ENCODE measurements around the gene NT5C. TPM values are rescaled to one million over a fixed set of nuclear protein-coding genes. Genes with fewer than 3 reads are reported as not detected.
"Not testable (repeated sequence)": the region's sequence is repeated elsewhere in the genome, so short reads cannot be mapped to it uniquely, and the experiment has no call there.

NT5C gene
- total RNA-seq, 1 experiment from 2014 or later = 116 TPM

- TSS peak; percentile 6 for BruUV-seq (replicated peaks)
- no peaks in the 10 kb centered on the region for H3K27me3 ChIP-seq (ENCODE audit: low read length)
- peaks cover 96% of the 10 kb centered on the region for H3K79me2 ChIP-seq (ENCODE audit: low read length)
- no peak overlapping the region for H3K4me3 ChIP-seq (ENCODE audit: low read length)
- no peaks in the 10 kb centered on the region for H3K9me2 ChIP-seq (replicated peaks; ENCODE audit: low read length)
- H3K9ac ChIP-seq (ENCODE audit: low read length) = no peak overlapping the region
- DNase-seq = no peak
- H3K4me1 ChIP-seq (ENCODE audit: insufficient read depth, low read length) = no peaks in the 10 kb centered on the region
- intact Hi-C loops (cut with micrococcal nuclease) = no loop called here
- no peak overlapping the region for H2AFZ ChIP-seq (ENCODE audit: low read length)
- TF ChIP-seq EZH2 (IDR thresholded peaks at IDR 0.05; ENCODE audit: low read length, unreplicated experiment) = no peak
- H4K20me1 ChIP-seq (ENCODE audit: low read length) = peaks cover 16% of the 10 kb centered on the region
- no peak overlapping the region for H3K27ac ChIP-seq (ENCODE audit: low read length)
- no peak overlapping the region for H3K4me2 ChIP-seq (ENCODE audit: low read length)
- peaks cover 70% of the 10 kb centered on the region for H3K36me3 ChIP-seq (ENCODE audit: low read depth, low read length)
- CTCF ChIA-PET = no interaction called here
- no peaks in the 10 kb centered on the region for H3K9me3 ChIP-seq (ENCODE audit: low read length)
- H3F3A ChIP-seq (ENCODE audit: low read length, unreplicated experiment) = peaks cover 7% of the 10 kb centered on the region
- POLR2A ChIA-PET (ENCODE audit: unreplicated experiment) = no interaction called here
- no peak for ATAC-seq
Observed at GRCh38 chr17:75173526-75173925, 42.0 kb upstream of the NT5C start.

- Histone ChIP-seq H3K27me3 (ENCODE audit: low read length) (no peaks in the 10 kb centered on the region), H3F3A (ENCODE audit: low read length, unreplicated experiment) (no peaks in the 10 kb centered on the region), H4K20me1 (ENCODE audit: low read length) (peaks cover 3% of the 10 kb centered on the region), H3K4me3 (ENCODE audit: low read length) (no peak overlapping the region), H3K9me3 (ENCODE audit: low read length) (no peaks in the 10 kb centered on the region), H3K79me2 (ENCODE audit: low read length) (peaks cover 63% of the 10 kb centered on the region), H2AFZ (ENCODE audit: low read length) (no peak overlapping the region), H3K4me1 (ENCODE audit: insufficient read depth, low read length) (no peaks in the 10 kb centered on the region), H3K9ac (ENCODE audit: low read length) (no peak overlapping the region), H3K27ac (ENCODE audit: low read length) (no peak overlapping the region), H3K9me2 (replicated peaks; ENCODE audit: low read length) (no peaks in the 10 kb centered on the region), H3K4me2 (ENCODE audit: low read length) (no peak overlapping the region), H3K36me3 (ENCODE audit: low read depth, low read length) (peaks cover 60% of the 10 kb centered on the region)
- no TSS peak for BruUV-seq (replicated peaks)
- TF ChIP-seq CTCF (conservative IDR thresholded peaks at IDR 0.05; ENCODE audit: low read depth, low read length) (no peak), EZH2phosphoT487 (IDR thresholded peaks at IDR 0.05; ENCODE audit: borderline replicate concordance, low read length) (no peak), EZH2 (IDR thresholded peaks at IDR 0.05; ENCODE audit: low read length, unreplicated experiment) (no peak)
- ChIA-PET POLR2A (ENCODE audit: unreplicated experiment) (no interaction called here), CTCF (no interaction called here)
- DNase-seq (no peak), ATAC-seq (no peak)
- intact Hi-C loops (cut with micrococcal nuclease) = no loop called here
Observed at GRCh38 chr17:75168998-75169397, 37.5 kb upstream of the NT5C start.

GRCh38 chr17:75164606-75165005 lies 33.1 kb upstream of the NT5C start:
- peaks cover 31% of the 10 kb centered on the region for H3K36me3 ChIP-seq (ENCODE audit: low read depth, low read length)
- peaks cover 23% of the 10 kb centered on the region for H3K79me2 ChIP-seq (ENCODE audit: low read length)
- H3K4me1 ChIP-seq (ENCODE audit: insufficient read depth, low read length) = peaks cover 12% of the 10 kb centered on the region
- H3K9ac ChIP-seq (ENCODE audit: low read length); H3K9me2 ChIP-seq (replicated peaks; ENCODE audit: low read length); BruUV-seq (replicated peaks); ATAC-seq; H2AFZ ChIP-seq (ENCODE audit: low read length); H3K4me2 ChIP-seq (ENCODE audit: low read length); H4K20me1 ChIP-seq (ENCODE audit: low read length); H3K4me3 ChIP-seq (ENCODE audit: low read length); intact Hi-C loops (cut with micrococcal nuclease); H3K27ac ChIP-seq (ENCODE audit: low read length); H3K9me3 ChIP-seq (ENCODE audit: low read length); DNase-seq; H3K27me3 ChIP-seq (ENCODE audit: low read length): not testable (repeated sequence)
- peaks cover 12% of the 10 kb centered on the region for H3F3A ChIP-seq (ENCODE audit: low read length, unreplicated experiment)
- ChIA-PET POLR2A (ENCODE audit: unreplicated experiment) (interaction anchor here (0.6 kb wide), 1 partner anchor 74 kb away, joined by 5 read pairs; no protein-coding TSS in a partner anchor), CTCF (interaction anchor here (0.6 kb wide), 2 partner anchors 132 to 133 kb away, joined by 3 to 13 read pairs; no protein-coding TSS in a partner anchor)

- H3K27ac ChIP-seq (ENCODE audit: low read length) = no peak overlapping the region
- H3K4me2 ChIP-seq (ENCODE audit: low read length) = no peak overlapping the region
- intact Hi-C loops (cut with micrococcal nuclease) = no loop called here
- H3K36me3 ChIP-seq (ENCODE audit: low read depth, low read length) = peaks cover 22% of the 10 kb centered on the region
- H2AFZ ChIP-seq (ENCODE audit: low read length) = no peak overlapping the region
- no peak overlapping the region for H3K9ac ChIP-seq (ENCODE audit: low read length)
- TF ChIP-seq CTCF (conservative IDR thresholded peaks at IDR 0.05; ENCODE audit: low read depth, low read length) = no peak
- no peak for TF ChIP-seq EZH2phosphoT487 (IDR thresholded peaks at IDR 0.05; ENCODE audit: borderline replicate concordance, low read length)
- no peak for TF ChIP-seq EZH2 (IDR thresholded peaks at IDR 0.05; ENCODE audit: low read length, unreplicated experiment)
- peaks cover 25% of the 10 kb centered on the region for H3K4me1 ChIP-seq (ENCODE audit: insufficient read depth, low read length)
- no peaks in the 10 kb centered on the region for H3K9me2 ChIP-seq (replicated peaks; ENCODE audit: low read length)
- DNase-seq (no peak), ATAC-seq (no peak)
- no TSS peak for BruUV-seq (replicated peaks)
- ChIA-PET CTCF (no interaction called here), POLR2A (ENCODE audit: unreplicated experiment) (no interaction called here)
- H3K27me3 ChIP-seq (ENCODE audit: low read length) = no peaks in the 10 kb centered on the region
- peaks cover 13% of the 10 kb centered on the region; the same call in 1 of the 2 replicates for H3K79me2 ChIP-seq (ENCODE audit: low read length)
- H3K9me3 ChIP-seq (ENCODE audit: low read length) = no peaks in the 10 kb centered on the region
- no peak overlapping the region for H3K4me3 ChIP-seq (ENCODE audit: low read length)
- no peaks in the 10 kb centered on the region for H4K20me1 ChIP-seq (ENCODE audit: low read length)
- H3F3A ChIP-seq (ENCODE audit: low read length, unreplicated experiment) = peaks cover 24% of the 10 kb centered on the region
Observed at GRCh38 chr17:75163074-75163473, 31.5 kb upstream of the NT5C start.

All from PC-3 (cell line).